Fibroblast of villous mesenchyme (primary cell): ENCODE measurements around the gene CLDN19. TPM values are rescaled to one million over a fixed set of nuclear protein-coding genes. Genes with fewer than 3 reads are reported as not detected.
A peak's percentile ranks its signal among the peaks of the same experiment; 100 is the strongest.

Experiments
- DNase-seq: peaks from one replicate; pipeline ENCODE4 v3.0.0-alpha.2; 2010; ENCODE audit warnings: low read depth
- H3K4me3 ChIP-seq: 2 replicates; pipeline ENCODE4 v1.5.1; 2011; ENCODE audit warnings: low read depth, mild to moderate bottlenecking, low read length
- CTCF ChIP-seq: IDR thresholded peaks from 2 replicates; pipeline ENCODE4 v1.5.1; 2012; ENCODE audit warnings: low read depth, mild to moderate bottlenecking, low read length; ENCODE audit not compliant: insufficient read depth
- total RNA-seq: library from RNA; depleted of rRNA; stranded (reverse); fragments of >200 nt; gene quantifications from 2 replicates; pipeline ENCODE4 v1.2.3, GENCODE V29; 2012

The CLDN19 gene
- total RNA-seq, 1 donor, result not detected

GRCh38 chr1:42690477-42691156, 49.4 kb downstream of the CLDN19 start:
- H3K4me3 ChIP-seq, result no peak overlapping the region
- TF ChIP-seq CTCF, result no peak
- no peak for DNase-seq

GRCh38 chr1:42689912-42690311, 50.1 kb downstream of the CLDN19 start:
- TF ChIP-seq CTCF, result no peak
- H3K4me3 ChIP-seq, result no peak overlapping the region
- DNase-seq, result no peak

DNA sequence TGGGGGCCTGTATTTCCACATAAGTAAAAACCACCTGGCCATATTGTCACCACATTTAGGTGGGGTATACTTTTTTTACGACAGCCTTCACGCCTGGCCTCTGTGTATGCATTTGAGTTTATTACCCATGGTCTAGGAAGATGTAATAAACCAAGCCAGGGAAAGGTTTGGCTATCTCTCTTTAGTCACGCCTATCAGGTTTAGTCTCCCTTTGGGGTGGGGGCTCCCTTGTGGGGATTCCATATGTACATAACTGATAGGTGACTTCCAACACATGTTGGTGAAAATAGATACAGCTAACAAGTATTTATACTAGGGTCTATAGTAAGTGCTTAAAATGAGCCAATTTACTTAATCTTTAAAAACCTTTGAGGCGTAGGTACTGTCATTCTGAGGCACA, 53.6 kb downstream of the CLDN19 start:
- no peak for TF ChIP-seq CTCF
- no peak overlapping the region for H3K4me3 ChIP-seq

DNA sequence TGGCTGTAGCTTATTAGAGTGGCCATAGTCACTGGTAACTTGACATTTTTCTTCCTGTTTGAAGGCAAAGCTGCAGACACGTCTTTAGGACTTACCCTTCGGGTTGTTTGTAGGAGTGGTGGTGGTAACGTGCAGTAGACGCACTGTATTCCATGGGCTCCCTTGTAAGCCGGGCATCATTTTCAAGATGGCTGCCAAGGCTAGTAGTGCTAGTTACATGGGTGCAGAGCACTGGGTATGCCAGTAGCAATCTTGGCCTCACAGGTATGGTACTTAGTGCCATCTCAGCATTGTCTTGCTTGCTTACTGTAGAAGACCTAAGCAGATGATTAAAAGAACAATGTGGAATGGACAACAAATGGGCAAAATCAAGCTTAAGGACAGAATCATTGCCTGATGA, 55.9 kb downstream of the CLDN19 start:
- H3K4me3 ChIP-seq, result peak overlapping the region; percentile 92
- peak; percentile 26 for DNase-seq
- TF ChIP-seq CTCF, result no peak

More for the DNA sequence above, 53.6 kb downstream of the CLDN19 start:
- DNase-seq, result no peak

Other genes with a start within 250 kb of the CLDN19 start
- 16.0 and 20.9 TPM in 2 replicates for gene PPIH, start 81.8 kb downstream of the CLDN19 start, total RNA-seq
- 557 and 578 TPM in 2 replicates for gene YBX1, start 57.8 kb downstream of the CLDN19 start, total RNA-seq
- gene P3H1, start 26.8 kb upstream of the CLDN19 start, total RNA-seq, result 188 and 212 TPM in 2 replicates
- 3.2 and 5.2 TPM in 2 replicates for gene C1orf50, start 27.0 kb upstream of the CLDN19 start, total RNA-seq
- under 0.01 TPM in 2 replicates for gene TMEM269, start 44.8 kb upstream of the CLDN19 start, total RNA-seq
- 14.2 and 14.8 TPM in 2 replicates for gene ERMAP, start 76.9 kb upstream of the CLDN19 start, total RNA-seq
- gene SVBP, start 77.2 kb upstream of the CLDN19 start, total RNA-seq, result 15.8 and 17.3 TPM in 2 replicates
- gene ZNF691, start 106.4 kb upstream of the CLDN19 start, total RNA-seq, result 6.4 and 11.2 TPM in 2 replicates
- 90.8 and 118 TPM in 2 replicates for gene SLC2A1, start 218.6 kb upstream of the CLDN19 start, total RNA-seq